H9 (cell line): ENCODE measurements around the gene HLA-E. TPM values are rescaled to one million over a fixed set of nuclear protein-coding genes. Genes with fewer than 3 reads are reported as not detected.
A peak's percentile ranks its signal among the peaks of the same experiment; 100 is the strongest.

Experiments used
- DNase-seq: peaks from one replicate; pipeline ENCODE4 v3.0.0-alpha.2; 2017
- H2AFZ ChIP-seq: one replicate; pipeline ENCODE4 v1.6.1; 2013; ENCODE audit warnings: mild to moderate bottlenecking, low read length, control low read depth, moderate library complexity
- H2AK5ac ChIP-seq: 2 replicates; pipeline ENCODE4 v1.6.1; 2013; ENCODE audit warnings: low read length, control low read depth, mixed read lengths; ENCODE audit not compliant: insufficient read length
- H2BK120ac ChIP-seq: one replicate; pipeline ENCODE4 v1.6.1; 2013; ENCODE audit warnings: low read depth, mild to moderate bottlenecking, low read length, control low read depth, inconsistent platforms; ENCODE audit not compliant: poor library complexity, severe bottlenecking
- H2BK12ac ChIP-seq: 2 replicates; pipeline ENCODE4 v1.6.1; 2013; ENCODE audit warnings: low read length, control low read depth, mixed read lengths, low read depth; ENCODE audit not compliant: insufficient read length
- H2BK15ac ChIP-seq: 2 replicates; pipeline ENCODE4 v1.6.1; 2013; ENCODE audit warnings: low read depth, low read length, control low read depth
- H2BK20ac ChIP-seq: one replicate; pipeline ENCODE4 v1.6.1; 2013; ENCODE audit warnings: low read depth, mild to moderate bottlenecking, low read length, control low read depth, inconsistent platforms; ENCODE audit not compliant: poor library complexity, severe bottlenecking
- H2BK5ac ChIP-seq: 2 replicates; pipeline ENCODE4 v1.6.1; 2013; ENCODE audit warnings: low read length, control low read depth, mixed read lengths; ENCODE audit not compliant: insufficient read length
- H3K14ac ChIP-seq: 2 replicates; pipeline ENCODE4 v1.6.1; 2013; ENCODE audit warnings: low read length, control low read depth; ENCODE audit not compliant: insufficient read depth
- H3K18ac ChIP-seq: 2 replicates; pipeline ENCODE4 v1.6.1; 2013; ENCODE audit warnings: low read depth, mild to moderate bottlenecking, mixed read lengths, low read length, control low read depth; ENCODE audit not compliant: insufficient read length
- H3K23ac ChIP-seq: 2 replicates; pipeline ENCODE4 v1.6.1; 2013; ENCODE audit warnings: low read length, control low read depth, mixed read lengths, low read depth; ENCODE audit not compliant: insufficient read length
- H3K23me2 ChIP-seq: 2 replicates; pipeline ENCODE4 v1.6.1; 2013; ENCODE audit warnings: low read depth, mild to moderate bottlenecking, mixed read lengths, low read length, control low read depth; ENCODE audit not compliant: insufficient read length, poor library complexity, severe bottlenecking
- H3K27ac ChIP-seq: 2 replicates; pipeline ENCODE4 v1.5.1; 2013; ENCODE audit warnings: low read length, control low read depth, mixed read lengths, low read depth; ENCODE audit not compliant: insufficient read length
- H3K27me3 ChIP-seq: 2 replicates; pipeline ENCODE4 v1.6.1; 2013; ENCODE audit warnings: low read length, control low read depth, inconsistent platforms; ENCODE audit not compliant: insufficient read depth
- H3K4ac ChIP-seq: 2 replicates; pipeline ENCODE4 v1.6.1; 2013; ENCODE audit warnings: low read depth, mild to moderate bottlenecking, control low read depth, inconsistent platforms, low read length, moderate library complexity
- H3K4me1 ChIP-seq: 2 replicates; pipeline ENCODE4 v1.6.1; 2013; ENCODE audit warnings: low read length, control low read depth, inconsistent platforms; ENCODE audit not compliant: insufficient read depth
- H3K4me2 ChIP-seq: 2 replicates; pipeline ENCODE4 v1.6.1; 2013; ENCODE audit warnings: low read length, control low read depth, mixed read lengths; ENCODE audit not compliant: insufficient read length, insufficient read depth
- H3K56ac ChIP-seq: 2 replicates; pipeline ENCODE4 v1.6.1; 2013; ENCODE audit warnings: low read depth, mild to moderate bottlenecking, mixed read lengths, low read length, control low read depth; ENCODE audit not compliant: insufficient read length
- H3K79me1 ChIP-seq: 2 replicates; pipeline ENCODE4 v1.6.1; 2013; ENCODE audit warnings: low read depth, mild to moderate bottlenecking, moderate library complexity, low read length, control low read depth, inconsistent platforms; ENCODE audit not compliant: insufficient read depth, poor library complexity, severe bottlenecking
- H3K79me2 ChIP-seq: 2 replicates; pipeline ENCODE4 v1.6.1; 2013; ENCODE audit warnings: low read length, control low read depth, inconsistent platforms; ENCODE audit not compliant: insufficient read depth
- H3K9ac ChIP-seq: 2 replicates; pipeline ENCODE4 v1.6.1; 2013; ENCODE audit warnings: low read length, control low read depth, mixed read lengths; ENCODE audit not compliant: insufficient read length; ENCODE audit errors: extremely low read depth
- H3K9me3 ChIP-seq: one replicate; pipeline ENCODE4 v1.6.1; 2013; ENCODE audit warnings: low read depth, low read length, inconsistent platforms; ENCODE audit not compliant: control insufficient read depth
- H3T11ph ChIP-seq: one replicate; pipeline ENCODE4 v1.6.1; 2013; ENCODE audit warnings: mild to moderate bottlenecking, low read length, control low read depth, inconsistent platforms
- H4K20me1 ChIP-seq: one replicate; pipeline ENCODE4 v1.6.1; 2013; ENCODE audit not compliant: control insufficient read depth, insufficient read length, insufficient read depth
- H4K5ac ChIP-seq: 2 replicates; pipeline ENCODE4 v1.6.1; 2013; ENCODE audit warnings: low read depth, mild to moderate bottlenecking, mixed read lengths, low read length, control low read depth; ENCODE audit not compliant: insufficient read length
- H4K8ac ChIP-seq: replicated peaks from 2 replicates; pipeline ENCODE4 v1.6.1; 2013; ENCODE audit warnings: low read length, control low read depth, mixed read lengths, low read depth; ENCODE audit not compliant: insufficient read length
- H4K91ac ChIP-seq: 2 replicates; pipeline ENCODE4 v1.6.1; 2013; ENCODE audit warnings: low read depth, mild to moderate bottlenecking, moderate library complexity, mixed read lengths, low read length, control low read depth; ENCODE audit not compliant: insufficient read length
- H3K27ac Mint-ChIP-seq, 3 experiments: 2 replicates in 2 of 3; 3 replicates in 1 of 3; pipeline ENCODE4 v1.8.0; 2020 to 2021; ENCODE audit warnings: mixed read lengths in 3 of 3, mild to moderate bottlenecking in 1 of 3, moderate library complexity in 1 of 3
- H3K27me3 Mint-ChIP-seq: 2 replicates; pipeline ENCODE4 v1.8.0; 2021; ENCODE audit warnings: low read depth, mild to moderate bottlenecking, moderate library complexity, mixed read lengths
- H3K36me3 Mint-ChIP-seq, 3 experiments: 2 replicates in 2 of 3; 3 replicates in 1 of 3; pipeline ENCODE4 v1.8.0; 2020 to 2021; ENCODE audit warnings: low read depth in 3 of 3, mixed read lengths in 3 of 3; ENCODE audit not compliant: insufficient read depth in 1 of 3
- H3K4me1 Mint-ChIP-seq, 2 experiments: 2 replicates each; pipeline ENCODE4 v1.8.0; 2020; ENCODE audit warnings: mixed read lengths in 2 of 2
- H3K4me3 Mint-ChIP-seq, 2 experiments: 2 replicates in 1 of 2; 3 replicates in 1 of 2; pipeline ENCODE4 v1.8.0; 2020 to 2021; ENCODE audit warnings: mild to moderate bottlenecking in 2 of 2, mixed read lengths in 2 of 2, moderate library complexity in 1 of 2
- H3K9me3 Mint-ChIP-seq, 2 experiments: 2 replicates in 1 of 2; 3 replicates in 1 of 2; pipeline ENCODE4 v1.8.0; 2020; ENCODE audit warnings: mild to moderate bottlenecking in 2 of 2, mixed read lengths in 2 of 2, moderate library complexity in 1 of 2
- WGBS: extraction: QIAGEN DNeasy Blood & Tissue Kit; methylation state at CpG from one replicate; pipeline ENCODE4 v1.1.7; 2013; ENCODE audit warnings: missing lambda C conversion rate, low lambda C conversion rate, mixed read lengths; ENCODE audit not compliant: insufficient read length; ENCODE audit errors: extremely low coverage; 5-methylcytosine and 5-hydroxymethylcytosine counted together
- total RNA-seq: library from RNA; stranded (reverse); gene quantifications from 2 replicates; pipeline ENCODE4 v1.2.1, GENCODE V29; 2021
- TF ChIP-seq, protein P1 (sequence below): fragments of 200-600 bp; sonication (generic); conservative IDR thresholded peaks from 3 replicates; pipeline ENCODE4 v1.8.0; 2021; ENCODE audit warnings: antibody characterized with exemption, mild to moderate bottlenecking

HLA-E gene
- total RNA-seq, 1 experiment from 2014 or later = 28.1 TPM

- Histone ChIP-seq H3K9ac (no peak overlapping the region), H2BK120ac (no peak overlapping the region), H3K23ac (no peak overlapping the region), H4K5ac (no peak overlapping the region), H4K8ac (no peak overlapping the region), H2BK20ac (no peak overlapping the region), H3K4me1 (no peaks in the 10 kb centered on the region; the same call in 1 of the 2 replicates), H3K27me3 (peaks cover 5% of the 10 kb centered on the region; the same call in 1 of the 2 replicates), H2AFZ (no peak overlapping the region), H3K9me3 (no peaks in the 10 kb centered on the region), H3K4ac (no peak overlapping the region), H3T11ph (no peak overlapping the region), H4K20me1 (no peaks in the 10 kb centered on the region), H3K79me2 (no peaks in the 10 kb centered on the region), H3K14ac (no peak overlapping the region), H3K27ac (no peak overlapping the region), H3K4me2 (peak overlapping the region; percentile 8), H3K18ac (no peak overlapping the region), H3K56ac (no peak overlapping the region), H2BK15ac (no peak overlapping the region), H2BK12ac (no peak overlapping the region), H4K91ac (no peak overlapping the region), H3K79me1 (no peaks in the 10 kb centered on the region), H2BK5ac (no peak overlapping the region), H3K23me2 (no peaks in the 10 kb centered on the region), H2AK5ac (no peak overlapping the region)
- WGBS = no CpG with 5 or more reads among the region's 55 CpGs
- peak; percentile 49 for DNase-seq
- no peak overlapping the region for H3K4me3 Mint-ChIP-seq
- TF ChIP-seq, protein P1, sequence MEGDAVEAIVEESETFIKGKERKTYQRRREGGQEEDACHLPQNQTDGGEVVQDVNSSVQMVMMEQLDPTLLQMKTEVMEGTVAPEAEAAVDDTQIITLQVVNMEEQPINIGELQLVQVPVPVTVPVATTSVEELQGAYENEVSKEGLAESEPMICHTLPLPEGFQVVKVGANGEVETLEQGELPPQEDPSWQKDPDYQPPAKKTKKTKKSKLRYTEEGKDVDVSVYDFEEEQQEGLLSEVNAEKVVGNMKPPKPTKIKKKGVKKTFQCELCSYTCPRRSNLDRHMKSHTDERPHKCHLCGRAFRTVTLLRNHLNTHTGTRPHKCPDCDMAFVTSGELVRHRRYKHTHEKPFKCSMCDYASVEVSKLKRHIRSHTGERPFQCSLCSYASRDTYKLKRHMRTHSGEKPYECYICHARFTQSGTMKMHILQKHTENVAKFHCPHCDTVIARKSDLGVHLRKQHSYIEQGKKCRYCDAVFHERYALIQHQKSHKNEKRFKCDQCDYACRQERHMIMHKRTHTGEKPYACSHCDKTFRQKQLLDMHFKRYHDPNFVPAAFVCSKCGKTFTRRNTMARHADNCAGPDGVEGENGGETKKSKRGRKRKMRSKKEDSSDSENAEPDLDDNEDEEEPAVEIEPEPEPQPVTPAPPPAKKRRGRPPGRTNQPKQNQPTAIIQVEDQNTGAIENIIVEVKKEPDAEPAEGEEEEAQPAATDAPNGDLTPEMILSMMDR = no peak
- H3K9me3 Mint-ChIP-seq = no peaks in the 10 kb centered on the region
- H3K27me3 Mint-ChIP-seq = peaks cover 89% of the 10 kb centered on the region
- H3K27ac Mint-ChIP-seq = no peak overlapping the region; a peak in 1 of 7 replicates
- no peaks in the 10 kb centered on the region; a peak in 1 of 7 replicates for H3K36me3 Mint-ChIP-seq
- peaks cover 7 to 14% of the 10 kb centered on the region in 2 experiments for H3K4me1 Mint-ChIP-seq
Measured at GRCh38 chr6:30450909-30451841, 38.1 kb upstream of the HLA-E start.
